ENCODE results near the gene CACUL1.
"Not testable (repeated sequence)": the region's sequence is repeated elsewhere in the genome, so short reads cannot be mapped to it uniquely, and the experiment has no call there.

The CACUL1 gene

DNA sequence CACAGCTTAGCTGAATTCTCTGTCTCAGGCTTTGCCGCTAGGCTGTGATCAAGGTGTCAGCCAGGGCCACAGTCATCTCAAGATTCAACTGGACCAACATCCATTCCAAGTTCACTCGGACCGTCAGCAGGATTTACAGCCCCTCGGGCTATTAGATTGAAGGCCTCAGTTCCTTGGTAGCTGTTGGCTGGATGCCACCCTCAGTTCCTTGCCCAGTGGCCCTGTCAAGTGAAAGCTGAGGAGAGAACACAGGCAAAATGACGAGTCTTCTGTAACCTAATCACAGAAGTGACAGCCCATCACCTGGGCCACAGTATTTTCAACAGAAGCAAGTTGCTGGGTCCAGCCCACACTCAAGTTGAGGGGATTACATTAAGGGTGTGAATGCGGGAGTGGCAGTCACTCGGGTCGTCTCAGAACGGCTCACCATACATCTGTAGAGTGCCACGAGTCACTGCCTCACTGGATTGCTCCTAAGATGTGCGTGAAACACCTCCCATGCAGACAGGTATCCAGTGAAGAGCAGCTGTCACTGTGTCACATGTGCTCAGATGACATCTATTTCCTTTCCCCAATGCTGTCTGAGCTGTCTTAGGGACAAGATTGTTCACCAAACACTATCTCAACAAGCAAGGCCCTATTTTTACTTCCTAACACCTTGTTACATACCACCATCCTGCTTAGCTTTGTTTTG is 80.4 kb downstream of the CACUL1 start:
- TF ChIP-seq, protein P1, sequence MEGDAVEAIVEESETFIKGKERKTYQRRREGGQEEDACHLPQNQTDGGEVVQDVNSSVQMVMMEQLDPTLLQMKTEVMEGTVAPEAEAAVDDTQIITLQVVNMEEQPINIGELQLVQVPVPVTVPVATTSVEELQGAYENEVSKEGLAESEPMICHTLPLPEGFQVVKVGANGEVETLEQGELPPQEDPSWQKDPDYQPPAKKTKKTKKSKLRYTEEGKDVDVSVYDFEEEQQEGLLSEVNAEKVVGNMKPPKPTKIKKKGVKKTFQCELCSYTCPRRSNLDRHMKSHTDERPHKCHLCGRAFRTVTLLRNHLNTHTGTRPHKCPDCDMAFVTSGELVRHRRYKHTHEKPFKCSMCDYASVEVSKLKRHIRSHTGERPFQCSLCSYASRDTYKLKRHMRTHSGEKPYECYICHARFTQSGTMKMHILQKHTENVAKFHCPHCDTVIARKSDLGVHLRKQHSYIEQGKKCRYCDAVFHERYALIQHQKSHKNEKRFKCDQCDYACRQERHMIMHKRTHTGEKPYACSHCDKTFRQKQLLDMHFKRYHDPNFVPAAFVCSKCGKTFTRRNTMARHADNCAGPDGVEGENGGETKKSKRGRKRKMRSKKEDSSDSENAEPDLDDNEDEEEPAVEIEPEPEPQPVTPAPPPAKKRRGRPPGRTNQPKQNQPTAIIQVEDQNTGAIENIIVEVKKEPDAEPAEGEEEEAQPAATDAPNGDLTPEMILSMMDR (IDR thresholded peaks at IDR 0.05), result no peak
- peaks cover 16% of the 10 kb centered on the region for H3K27me3 ChIP-seq
- peaks cover 49% of the 10 kb centered on the region for H3K36me3 ChIP-seq
- H3K9me3 ChIP-seq, result no peaks in the 10 kb centered on the region
- H3K27ac ChIP-seq, result no peak overlapping the region
- no peaks in the 10 kb centered on the region for H3K4me1 ChIP-seq (ENCODE audit: control insufficient read depth in 1 of 2, insufficient read depth in 1 of 2, low read depth in 1 of 2, low read length in 1 of 2)
- no peak overlapping the region for H3K4me3 ChIP-seq (ENCODE audit: low read depth in 1 of 2, low read length in 1 of 2)

DNA sequence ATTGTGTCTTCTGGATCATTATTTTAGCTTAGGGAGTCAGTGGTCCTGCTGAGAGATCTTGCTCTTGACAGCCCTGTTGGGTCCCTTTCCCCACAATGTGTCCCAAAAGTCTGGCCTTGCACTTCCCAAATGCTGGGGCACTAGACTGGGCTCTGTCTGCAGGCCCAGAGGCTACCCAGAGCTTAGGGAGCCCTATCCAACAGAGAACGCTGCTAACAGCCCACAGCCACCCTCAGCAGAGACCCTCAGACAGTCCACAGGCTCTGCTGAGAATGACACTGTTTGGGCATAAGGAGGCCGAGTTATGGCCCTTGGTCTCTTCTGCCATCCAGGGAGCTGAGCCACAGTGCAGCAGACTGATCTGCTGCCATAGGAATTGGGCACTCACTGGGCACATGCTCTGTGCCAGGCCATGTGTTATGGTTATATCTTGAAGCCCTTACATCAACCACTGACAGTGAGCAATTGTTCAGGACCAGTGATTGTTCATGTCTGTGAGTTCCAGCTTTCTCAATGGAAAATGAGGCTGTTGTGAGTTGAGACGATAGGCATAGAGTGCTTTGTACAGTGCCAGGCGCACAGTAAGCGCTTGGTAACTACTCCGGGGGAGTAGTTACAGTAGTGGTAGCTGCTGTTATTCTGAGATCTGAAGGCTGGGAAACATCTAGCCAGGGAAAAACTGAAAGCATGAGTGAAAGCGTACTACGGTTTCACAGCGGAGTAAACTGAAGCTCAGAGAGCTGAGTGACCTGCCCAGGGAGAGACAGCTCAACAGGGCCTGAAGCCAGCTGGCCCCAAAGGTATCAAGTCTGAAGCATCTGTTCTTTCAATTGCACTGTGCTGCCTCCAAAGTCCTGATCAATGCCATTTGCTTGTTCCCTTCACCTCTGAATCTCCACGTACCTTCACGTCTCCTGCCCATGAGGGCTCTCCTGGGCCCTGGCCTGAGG is 81.7 kb downstream of the CACUL1 start:
- Histone ChIP-seq H3K4me1 (ENCODE audit: control insufficient read depth in 1 of 2, insufficient read depth in 1 of 2, low read depth in 1 of 2, low read length in 1 of 2) (no peaks in the 10 kb centered on the region), H3K27ac (no peak overlapping the region), H3K4me3 (ENCODE audit: low read depth in 1 of 2, low read length in 1 of 2) (no peak overlapping the region), H3K36me3 (peaks cover 41% of the 10 kb centered on the region), H3K9me3 (no peaks in the 10 kb centered on the region), H3K27me3 (peaks cover 29% of the 10 kb centered on the region)
- TF ChIP-seq, protein P1 (IDR thresholded peaks at IDR 0.05), result no peak

DNA sequence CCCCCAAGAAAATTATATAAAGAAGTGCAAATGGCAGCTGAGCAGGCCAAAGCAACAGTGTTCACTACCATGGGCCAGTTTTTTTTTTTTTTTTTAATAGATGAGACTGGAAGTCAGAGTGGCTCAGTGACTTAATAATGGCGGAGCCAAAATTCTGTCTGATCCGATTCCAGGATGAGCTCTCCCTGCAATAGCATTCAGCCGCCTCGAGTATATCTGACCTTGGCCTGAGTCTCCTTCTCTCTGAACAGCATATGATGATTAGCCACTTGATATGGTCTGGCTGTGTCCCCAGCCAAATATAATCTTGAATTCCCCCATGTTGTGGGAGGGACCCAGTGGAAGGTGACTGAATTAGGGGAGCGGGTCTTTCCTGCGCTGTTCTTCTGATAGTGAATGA is 82.6 kb downstream of the CACUL1 start:
- TF ChIP-seq, protein P1 (IDR thresholded peaks at IDR 0.05), result no peak

DNA sequence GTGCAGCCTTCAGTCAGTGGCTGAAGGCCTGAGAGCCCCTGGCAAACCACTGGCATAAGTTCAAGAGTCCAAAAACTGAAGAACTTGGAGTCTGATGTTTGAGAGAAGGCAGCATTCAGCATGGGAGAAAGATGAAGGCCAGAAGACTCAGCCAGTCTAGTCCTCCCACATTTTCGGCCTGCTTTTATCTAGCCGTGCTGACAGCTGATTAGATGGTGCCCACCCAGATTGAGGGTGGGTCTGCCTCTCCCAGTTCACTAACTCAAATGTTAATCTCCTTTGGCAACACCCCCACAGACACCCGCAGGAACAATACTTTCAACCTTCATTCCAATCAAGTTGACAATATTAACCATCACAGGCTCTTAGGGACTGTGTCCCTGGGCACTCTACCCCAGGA is 83.5 kb downstream of the CACUL1 start:
- H3K9me3 ChIP-seq; H3K4me3 ChIP-seq (ENCODE audit: low read depth in 1 of 2, low read length in 1 of 2); H3K27ac ChIP-seq; H3K4me1 ChIP-seq (ENCODE audit: control insufficient read depth in 1 of 2, insufficient read depth in 1 of 2, low read depth in 1 of 2, low read length in 1 of 2): not testable (repeated sequence)
- peaks cover 39% of the 10 kb centered on the region for H3K27me3 ChIP-seq
- H3K36me3 ChIP-seq, result peaks cover 35% of the 10 kb centered on the region

More for the DNA sequence above, 82.6 kb downstream of the CACUL1 start:
- peaks cover 34% of the 10 kb centered on the region for H3K27me3 ChIP-seq
- H3K27ac ChIP-seq, result no peak overlapping the region
- H3K36me3 ChIP-seq, result peaks cover 35% of the 10 kb centered on the region
- no peak overlapping the region for H3K4me3 ChIP-seq (ENCODE audit: low read depth in 1 of 2, low read length in 1 of 2)
- H3K9me3 ChIP-seq, result no peaks in the 10 kb centered on the region
- H3K4me1 ChIP-seq (ENCODE audit: control insufficient read depth in 1 of 2, insufficient read depth in 1 of 2, low read depth in 1 of 2, low read length in 1 of 2), result no peaks in the 10 kb centered on the region

DNA sequence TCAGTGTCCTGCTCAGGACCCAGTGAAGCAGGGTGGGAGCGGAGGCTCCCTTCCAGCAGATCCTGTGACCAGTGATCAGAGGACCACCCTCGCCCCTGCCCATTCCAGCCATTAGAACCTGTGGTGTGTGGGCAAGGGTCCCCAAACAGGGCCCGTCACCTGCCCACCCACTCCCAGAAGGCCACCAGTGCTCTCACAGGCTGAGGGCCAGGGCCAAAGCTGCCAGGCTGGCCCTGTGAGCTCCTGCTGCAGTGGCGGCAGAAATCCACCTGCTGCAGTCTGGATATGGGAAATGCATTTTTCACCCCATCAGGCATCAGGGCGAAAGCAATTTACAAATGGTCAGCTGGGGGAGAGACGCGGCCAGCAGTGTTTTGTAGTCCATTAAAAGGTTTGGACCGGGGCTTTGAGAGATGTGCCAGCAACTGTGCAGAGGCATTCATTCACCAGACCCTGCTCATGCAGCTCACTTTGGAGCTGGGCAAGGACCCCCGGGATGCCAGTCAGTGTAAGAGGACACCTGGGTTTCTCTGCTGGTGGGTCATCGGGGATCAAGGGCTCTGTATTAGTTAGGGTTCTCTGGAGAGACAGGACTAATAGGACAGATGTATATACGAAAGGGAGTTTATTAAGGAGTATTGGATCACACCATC is 84.2 kb downstream of the CACUL1 start:
- Histone ChIP-seq H3K27me3 (peaks cover 39% of the 10 kb centered on the region), H3K36me3 (peaks cover 30% of the 10 kb centered on the region), H3K9me3 (no peaks in the 10 kb centered on the region), H3K27ac (no peak overlapping the region), H3K4me1 (ENCODE audit: control insufficient read depth in 1 of 2, insufficient read depth in 1 of 2, low read depth in 1 of 2, low read length in 1 of 2) (no peaks in the 10 kb centered on the region), H3K4me3 (ENCODE audit: low read depth in 1 of 2, low read length in 1 of 2) (no peak overlapping the region)
- TF ChIP-seq, protein P1 (IDR thresholded peaks at IDR 0.05), result no peak

All from neutrophil (primary cell).